AG20443 (cell line): ENCODE data around the gene COL1A2.

Experiments
- DNase-seq: peaks from one replicate; pipeline ENCODE4 v3.0.0; 2012; ENCODE audit warnings: low spot score, mixed read lengths

The COL1A2 gene

DNA sequence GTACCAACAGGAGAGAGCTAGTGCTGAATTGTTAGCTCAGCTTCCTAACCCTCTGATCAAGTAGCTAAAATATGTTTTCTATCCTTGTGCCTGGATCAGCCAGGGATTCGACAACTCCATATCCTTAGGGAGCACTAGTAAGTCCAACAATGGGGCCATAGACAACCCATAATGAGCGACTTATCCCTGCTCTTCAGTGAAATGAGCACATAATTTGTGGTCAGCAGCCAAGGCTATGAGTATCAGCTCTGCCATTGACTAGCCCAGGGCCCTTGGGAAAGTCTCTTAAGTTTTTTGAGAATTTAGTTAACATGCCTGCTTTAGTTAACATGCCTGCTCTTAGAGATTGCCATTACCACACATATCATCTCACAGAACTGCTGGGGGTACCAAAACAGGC lies 39.3 kb downstream of the COL1A2 start:
- peak; percentile 50 for DNase-seq

DNA sequence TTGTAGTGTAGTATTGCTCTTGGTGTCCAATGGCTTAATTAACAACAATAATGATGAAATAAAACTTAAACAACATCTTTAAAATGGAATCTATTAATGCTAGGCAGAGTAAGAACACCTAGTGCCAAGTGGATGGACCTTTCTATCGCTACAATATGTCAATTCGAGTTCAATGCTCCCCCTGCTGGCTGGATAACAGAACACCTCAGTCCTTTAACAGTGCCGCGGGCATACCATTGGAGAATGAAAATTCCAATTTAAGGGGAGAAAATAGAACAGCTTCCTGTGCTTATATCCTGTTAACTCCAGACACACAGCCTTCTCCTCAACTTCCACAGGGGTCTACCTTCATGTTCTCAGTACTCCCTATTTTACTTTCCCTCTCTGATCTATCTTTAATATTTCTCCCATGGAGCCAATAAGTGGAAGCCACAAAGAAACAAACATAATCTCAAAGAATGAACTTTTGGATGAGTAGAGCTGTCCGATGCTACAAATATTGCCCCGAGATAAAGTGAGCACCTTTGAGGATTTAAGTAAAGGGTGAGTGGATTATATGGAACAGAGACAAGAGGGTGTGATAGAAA lies 41.4 kb downstream of the COL1A2 start:
- DNase-seq: peak; percentile 73

DNA sequence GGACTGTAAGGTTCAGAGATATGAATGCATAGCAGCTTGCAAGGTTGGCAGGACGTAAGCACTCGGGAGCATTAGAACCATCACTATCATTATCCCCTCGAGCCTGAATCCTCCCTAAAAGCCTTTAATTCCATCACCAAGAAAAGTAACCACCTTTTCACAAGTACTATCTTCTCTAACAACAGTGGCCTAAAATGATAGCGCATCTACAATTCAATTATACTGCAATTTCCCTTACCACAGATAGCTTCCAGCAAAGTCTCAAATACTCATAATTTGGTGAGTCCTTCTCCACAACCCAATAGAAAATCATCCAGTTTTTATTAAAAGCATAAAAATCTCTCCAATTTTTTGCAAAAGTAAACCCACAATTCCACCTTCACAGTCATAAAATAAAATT lies 42.0 kb downstream of the COL1A2 start:
- no peak for DNase-seq

DNA sequence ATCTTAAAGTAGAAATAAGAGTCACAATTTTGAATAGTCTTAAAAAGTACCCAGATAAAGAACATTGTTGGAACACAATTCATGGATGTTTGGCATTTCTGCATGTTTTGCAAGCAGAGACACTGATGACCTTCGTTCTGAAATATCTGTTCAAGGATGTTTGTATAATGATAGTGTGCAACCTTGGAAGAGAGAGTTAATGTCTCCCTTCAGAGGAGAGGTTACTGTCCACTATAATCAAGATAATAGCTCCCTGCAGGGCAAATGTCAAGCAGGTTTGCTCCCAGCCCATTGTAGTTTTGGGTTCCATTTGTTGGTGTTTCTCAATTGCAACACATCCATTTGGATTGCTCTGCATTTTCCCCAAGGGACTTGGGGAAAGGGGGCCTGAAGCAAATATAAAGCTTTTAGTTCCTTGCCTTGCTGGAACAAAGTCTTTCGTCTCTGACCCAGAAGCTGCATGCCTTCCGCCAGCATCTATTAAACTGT lies 45.2 kb downstream of the COL1A2 start:
- no peak for DNase-seq

DNA sequence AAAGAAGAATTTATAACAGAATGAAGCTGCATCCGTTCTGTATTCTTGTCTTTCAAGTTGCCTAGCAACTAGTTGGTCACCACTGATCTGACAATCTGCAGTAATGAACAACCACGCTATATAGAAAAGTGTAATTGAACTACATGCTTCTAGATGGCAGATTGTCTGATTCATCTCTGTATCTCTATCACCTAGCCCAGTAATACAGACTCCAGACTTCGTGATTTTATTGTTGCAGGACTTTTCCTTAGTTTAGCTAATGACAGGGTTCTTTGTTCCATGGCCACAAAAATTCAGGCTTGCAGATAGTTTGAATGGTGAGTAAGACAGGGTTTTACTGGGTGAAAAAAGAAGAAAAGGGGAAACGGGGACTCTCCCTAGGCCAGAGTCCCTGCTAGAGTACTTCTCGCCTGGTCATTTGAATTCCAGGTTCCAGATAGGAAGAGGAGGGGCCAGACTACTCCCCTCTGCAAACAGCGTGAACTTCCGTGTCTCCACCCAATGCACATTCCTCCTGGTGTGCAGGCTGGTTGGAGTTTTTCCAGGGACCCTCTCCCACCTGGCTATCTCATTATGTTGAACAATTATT lies 45.9 kb downstream of the COL1A2 start:
- DNase-seq: no peak

DNA sequence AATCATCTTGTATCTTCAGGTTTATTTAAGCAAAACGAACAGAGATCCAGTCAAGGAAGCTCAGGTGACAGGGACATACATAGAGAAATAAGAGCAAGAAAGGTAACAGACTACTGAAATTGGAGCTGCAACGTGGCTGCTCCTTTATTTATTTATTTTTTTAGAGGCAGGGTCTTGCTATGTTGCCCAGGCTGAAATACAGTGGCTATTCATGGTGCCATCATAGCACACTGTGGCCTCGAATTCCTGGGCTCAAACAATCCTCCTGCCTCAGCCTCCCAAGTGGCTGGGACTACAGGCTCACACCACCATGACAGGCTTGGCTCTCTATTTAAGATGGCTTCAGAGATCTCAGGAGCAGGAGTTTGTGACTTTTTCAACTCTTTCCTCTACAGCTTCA lies 46.4 kb downstream of the COL1A2 start:
- DNase-seq: no peak

DNA sequence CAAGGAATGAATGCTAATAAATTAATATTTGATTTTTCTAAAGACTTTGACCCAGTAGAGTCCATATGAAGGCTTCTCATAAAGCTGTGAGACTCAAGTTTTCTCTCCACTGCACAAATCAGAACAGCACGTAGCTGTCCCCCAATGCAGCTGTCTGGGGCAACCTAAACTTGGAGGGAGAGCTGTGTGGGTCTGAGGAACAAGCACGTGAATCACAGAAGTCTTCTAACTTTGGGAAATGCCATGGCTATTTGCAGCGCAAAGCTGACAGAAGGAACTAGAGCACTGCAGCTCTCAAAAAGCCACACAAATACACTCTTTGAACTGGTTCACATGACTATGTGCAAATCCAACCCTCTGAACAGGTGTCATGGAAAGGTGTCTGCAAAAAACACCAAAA lies 47.9 kb downstream of the COL1A2 start:
- DNase-seq: no peak

DNA sequence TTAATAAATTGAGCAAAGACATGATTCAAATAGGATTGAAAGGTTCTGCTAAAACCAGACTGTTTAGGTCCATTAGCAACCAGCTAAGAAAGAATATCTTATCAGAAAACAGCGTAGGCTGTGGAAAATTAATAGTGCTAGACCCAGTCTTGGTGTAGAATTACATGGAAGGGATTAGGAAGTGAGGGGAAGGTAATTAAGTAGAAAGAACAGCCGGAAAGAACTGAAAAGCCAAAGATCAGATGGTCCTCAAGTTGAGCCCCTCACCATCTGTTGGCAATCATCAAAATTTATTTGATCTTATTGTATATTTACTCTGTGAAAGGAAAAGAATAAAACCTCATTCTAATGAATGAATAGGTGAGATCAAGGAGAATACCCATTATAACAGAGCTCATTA lies 50.1 kb downstream of the COL1A2 start:
- DNase-seq: no peak

DNA sequence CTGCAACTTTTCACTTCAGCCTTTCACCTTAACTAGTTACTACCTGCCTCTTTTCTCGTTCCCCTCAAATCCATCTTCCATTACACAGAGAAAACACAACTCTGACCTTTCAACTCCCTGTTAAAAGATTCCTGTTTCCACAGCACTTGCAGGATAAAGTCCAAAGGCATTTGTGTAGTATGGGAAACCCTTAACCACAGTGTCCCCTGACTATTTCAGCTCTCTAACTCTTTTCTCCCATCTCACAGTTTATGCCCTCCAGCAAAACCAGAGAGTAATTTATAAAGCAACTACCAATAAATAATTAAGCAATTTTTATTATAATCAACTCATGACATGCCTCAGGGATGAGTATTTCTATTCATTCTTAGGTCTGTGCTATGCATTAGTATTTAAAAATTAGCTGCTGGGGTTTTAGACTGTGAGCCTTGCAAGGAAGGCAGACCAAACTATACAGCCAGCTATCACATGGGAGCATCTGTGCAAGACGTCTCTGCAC lies 51.0 kb downstream of the COL1A2 start:
- DNase-seq: no peak

DNA sequence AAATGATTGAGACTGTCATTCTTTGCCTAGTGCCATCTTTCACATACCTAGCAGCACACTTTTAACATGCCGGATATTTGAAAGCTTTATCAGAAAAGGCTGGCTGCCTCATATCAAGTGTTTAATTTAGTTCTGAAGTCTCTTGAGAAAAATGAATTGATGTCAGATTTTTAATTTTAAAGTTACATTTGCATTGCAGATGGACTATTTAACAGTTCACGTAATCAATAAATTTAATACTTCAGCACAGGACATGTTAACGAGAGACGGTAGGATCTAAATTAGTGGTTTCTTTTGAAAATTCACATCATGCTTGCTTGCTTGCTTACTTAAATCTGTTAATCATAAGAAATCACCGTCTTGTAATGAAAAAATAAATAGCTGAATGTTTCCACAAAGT lies 51.6 kb downstream of the COL1A2 start:
- no peak for DNase-seq

DNA sequence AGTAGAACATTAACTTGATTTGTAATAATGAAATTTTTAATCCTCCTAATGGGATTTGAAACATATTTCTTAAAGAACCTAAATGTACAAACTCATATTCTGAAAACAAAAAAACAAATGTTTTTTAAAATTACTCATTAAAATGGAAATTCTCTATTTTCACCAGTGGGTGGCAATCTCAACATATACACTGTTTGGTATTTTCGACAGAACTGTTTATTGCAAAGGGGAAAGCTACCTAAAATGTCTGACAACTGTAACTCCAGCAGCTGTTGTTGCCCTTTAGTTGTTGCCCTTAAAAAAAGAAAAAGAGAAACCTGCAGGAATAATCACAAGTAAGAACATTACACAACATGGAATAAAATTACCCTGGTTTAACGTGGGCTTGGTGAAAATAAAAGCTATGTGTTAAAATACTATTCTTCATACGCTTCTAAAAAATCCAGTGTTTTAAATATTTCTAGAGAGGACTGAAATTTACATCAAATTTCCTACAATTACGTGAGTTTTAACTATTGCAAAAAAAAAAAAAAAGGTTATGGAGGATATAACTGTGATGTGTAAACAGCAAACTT lies 54.5 kb downstream of the COL1A2 start:
- peak; percentile 52 for DNase-seq

DNA sequence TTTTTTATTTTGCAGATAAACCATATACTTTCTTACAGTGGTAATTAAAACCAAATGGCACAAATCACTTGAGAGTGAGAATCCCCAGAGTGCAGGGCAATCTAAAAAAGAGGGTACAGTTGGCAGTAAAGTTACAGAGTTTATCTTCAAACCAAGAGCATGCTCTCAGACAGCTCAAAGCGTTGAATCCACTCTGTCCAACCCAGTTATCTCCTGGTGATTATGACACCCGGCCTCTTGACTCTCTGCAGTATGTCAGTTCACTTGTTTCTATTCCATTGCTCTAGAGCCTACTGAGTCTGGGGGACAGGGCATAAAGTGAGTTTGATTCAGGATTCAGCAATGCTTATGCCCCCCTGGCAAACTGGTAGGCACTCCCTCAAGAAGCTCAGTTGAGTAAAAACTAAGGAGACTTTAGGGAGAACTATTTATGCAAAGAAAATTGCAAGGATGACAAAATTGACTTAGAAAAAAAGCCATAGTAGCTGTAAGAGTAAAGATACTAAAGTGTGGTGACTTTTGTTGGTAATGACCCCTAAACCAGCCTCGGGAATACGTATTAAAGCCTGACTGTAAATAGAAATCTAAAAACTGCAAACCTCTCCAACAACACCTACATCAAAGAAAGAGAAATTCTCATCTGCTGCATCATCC lies 55.5 kb downstream of the COL1A2 start:
- no peak for DNase-seq

DNA sequence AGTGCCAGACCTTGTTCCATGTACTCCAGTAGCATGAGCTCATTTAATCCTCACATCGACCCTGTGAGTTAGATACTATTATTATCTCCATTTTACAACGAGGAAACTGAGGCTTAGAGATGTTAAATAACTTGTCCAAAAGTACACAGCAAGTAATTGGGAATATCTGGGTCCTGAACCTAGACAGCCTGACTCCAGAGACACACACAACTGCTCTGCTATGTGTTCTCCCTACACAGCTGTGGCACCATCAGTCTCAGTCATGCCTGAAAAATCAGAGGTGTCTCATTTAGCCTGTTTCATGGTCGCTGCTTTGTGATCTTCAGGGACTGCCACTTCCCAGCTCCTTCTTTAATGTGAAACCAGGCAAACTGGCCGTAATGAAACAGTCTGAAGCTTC lies 56.5 kb downstream of the COL1A2 start:
- no peak for DNase-seq

DNA sequence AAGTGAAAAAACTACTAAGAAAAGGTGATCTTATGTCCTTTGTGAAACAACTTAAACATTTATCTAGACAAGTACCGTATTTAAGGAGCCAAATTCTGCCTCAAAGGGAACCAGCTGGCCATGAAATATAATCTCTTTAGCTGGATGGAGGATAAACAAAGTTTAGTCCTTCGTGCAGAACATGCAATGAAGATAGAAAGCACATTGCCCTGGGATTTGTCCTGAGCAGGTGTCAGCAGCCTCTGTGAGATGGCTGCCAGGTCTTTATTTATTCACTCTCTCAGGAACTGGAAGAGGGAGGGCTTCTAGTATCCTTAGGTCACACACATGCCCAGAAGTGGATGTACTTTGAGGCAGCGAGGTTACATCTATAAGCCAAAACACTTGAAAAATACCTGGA lies 57.5 kb downstream of the COL1A2 start:
- DNase-seq: no peak

DNA sequence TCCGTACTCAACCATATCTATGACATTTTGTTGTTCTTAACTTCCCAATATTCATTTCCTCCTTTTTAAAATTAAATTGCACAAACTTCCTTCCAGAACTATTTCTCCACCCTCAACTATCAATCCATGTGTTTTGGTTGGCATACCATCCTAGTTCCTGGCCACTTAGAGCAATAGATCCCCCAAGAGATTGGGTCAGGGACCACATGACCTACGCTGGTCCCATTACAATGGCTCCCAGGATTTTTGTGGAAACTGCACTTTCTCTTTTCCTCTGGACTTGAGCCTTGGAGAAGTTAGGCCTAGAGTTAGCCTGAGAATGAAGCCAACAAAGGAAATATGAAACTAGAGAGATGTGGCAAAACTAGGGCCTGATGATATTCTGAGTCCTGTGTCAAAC lies 59.2 kb downstream of the COL1A2 start:
- no peak for DNase-seq

DNA sequence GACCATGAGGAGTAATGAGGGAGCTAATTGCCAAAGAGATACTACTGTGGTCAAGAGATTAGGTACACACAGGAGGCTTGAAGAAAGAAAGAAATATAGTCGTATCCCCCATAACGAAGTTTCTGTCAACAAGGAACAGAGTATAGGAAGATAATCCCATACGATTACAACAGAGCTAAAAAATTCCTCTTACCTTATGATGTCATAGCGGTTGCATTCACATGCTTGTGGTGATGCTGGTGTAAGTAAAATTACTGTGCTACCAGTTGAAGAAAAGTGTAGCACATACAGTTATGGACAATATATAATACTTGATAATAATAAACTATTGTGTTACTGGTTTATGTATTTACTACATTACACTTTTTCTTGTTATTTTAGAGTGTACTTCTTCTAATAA lies 63.3 kb downstream of the COL1A2 start:
- DNase-seq: no peak

DNA sequence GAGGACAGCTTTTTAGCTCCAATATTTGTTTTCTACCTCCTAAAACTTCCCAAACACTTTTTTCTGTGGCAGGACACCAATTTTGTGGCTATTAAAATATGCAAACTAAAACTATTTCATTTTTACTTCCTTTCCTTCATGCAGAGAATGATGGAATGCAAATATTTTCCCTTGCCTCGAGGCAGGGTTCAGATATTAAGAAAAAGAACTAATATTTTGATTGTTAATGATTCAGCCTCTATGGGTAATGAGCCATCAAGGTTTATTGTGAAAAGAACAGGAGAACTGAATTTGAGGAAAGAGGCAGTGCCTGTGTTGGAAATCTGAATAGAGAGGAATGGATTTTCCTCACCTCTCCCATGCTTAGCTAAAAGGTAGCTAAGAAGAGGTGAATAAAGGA lies 71.8 kb downstream of the COL1A2 start:
- DNase-seq: no peak

DNA sequence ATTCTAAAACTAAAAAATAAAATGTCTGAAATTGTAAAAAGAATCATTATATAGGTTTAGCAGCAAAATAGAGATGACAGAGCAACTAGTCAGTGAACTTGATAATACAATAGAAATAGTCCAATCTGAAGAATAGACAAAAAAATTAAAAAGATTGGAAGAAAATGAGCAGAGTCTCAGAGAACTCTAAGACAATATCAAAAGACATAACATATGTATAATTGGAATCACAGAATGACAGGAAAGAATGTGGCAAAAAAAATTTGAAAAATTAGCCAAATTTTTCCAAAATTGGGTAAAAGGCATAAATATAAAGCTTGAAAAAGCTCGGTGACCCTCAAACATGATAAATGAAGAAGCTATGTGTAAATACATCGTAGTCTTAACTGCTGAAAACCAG lies 76.9 kb downstream of the COL1A2 start:
- DNase-seq: no peak

DNA sequence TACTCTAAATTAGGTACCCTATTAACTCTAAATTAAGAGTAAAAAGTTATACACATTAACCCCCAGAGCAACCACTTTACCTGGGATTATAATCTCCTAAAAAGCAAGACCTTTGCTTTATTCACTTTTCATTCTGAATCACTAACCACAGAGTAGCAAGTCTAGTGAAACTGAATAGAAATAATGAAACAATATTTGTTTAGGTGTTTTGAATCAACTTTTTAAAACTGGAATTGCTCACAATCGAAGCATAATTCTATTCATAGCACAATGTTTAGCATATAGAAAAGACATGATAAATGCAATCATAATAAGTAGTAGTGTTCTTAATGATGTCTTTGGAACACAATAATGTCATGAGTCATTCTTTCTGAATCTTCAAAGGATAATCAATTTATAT lies 77.9 kb downstream of the COL1A2 start:
- DNase-seq: no peak

DNA sequence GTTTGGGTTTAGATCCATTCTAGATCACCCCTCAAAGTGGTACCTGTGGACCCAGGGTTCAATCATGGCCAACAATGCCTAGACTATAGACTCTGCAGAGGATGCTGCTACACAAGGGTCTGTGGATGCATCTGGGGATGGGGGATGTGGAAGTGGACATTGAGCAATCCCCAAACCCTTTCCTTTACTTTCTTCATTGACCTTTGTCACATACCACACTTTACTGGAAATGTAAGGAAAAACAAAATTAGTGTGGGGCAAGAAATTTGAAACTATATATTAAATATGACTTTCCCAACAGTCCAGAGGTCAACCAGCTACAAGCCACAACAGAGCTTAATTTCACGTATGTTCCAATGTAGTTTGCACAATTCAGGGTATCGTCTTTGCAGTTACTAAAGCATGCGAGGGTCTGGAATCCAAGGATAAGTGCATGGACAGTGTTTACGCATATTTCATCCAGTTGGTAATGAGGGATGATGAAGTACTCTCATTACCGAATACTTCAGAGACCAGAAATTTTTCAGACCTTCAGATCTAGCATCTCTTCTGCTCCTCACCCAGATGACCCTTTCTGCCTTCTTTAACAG lies 81.7 kb downstream of the COL1A2 start:
- DNase-seq: no peak

DNA sequence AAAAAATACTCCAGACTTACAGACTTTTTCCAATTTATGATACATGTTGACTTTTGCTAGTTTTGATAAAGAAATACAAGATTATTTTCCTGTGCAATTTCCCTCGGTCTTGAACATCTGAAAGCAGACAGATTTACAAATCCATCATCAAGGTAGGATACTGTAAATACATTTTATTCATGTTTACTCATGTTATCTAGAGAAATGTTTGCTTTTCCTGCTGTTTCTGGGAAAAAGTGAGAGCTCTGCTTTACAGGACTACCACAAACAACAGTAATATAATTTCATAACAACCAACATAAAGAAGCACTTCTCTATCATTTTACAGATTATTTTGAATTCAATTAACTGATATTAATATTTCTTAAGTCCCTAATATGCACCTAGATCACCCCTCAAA lies 83.2 kb downstream of the COL1A2 start:
- DNase-seq: no peak

DNA sequence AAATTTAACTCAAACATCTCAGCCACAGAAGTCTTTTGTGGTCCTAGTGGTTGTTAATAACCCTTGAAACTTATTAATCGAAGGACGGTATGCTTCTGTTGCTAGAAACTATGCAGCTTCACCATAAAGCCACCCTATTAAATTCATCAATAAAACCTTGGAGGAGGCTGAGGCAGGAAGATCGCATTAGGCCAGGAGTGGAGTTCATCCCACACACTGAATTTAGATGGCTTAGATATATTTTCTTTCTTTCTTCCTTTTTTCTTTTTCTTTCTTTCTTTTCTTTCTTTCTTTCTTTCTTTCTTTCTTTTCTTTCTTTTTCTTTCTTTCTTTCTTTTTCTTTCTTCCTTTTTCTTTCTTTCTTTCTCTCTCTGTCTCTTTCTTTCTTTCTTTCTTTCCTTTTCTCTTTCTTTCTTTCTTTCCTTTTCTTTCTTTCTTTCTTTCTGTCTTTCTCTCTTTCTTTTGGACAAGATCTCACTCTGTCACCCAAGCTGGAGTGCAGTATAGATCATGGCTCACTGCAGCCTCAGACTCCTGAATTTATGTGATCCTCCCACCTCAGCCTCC lies 84.0 kb downstream of the COL1A2 start:
- no peak for DNase-seq
